Measurements from ENCODE around the gene ARHGDIB. TPM values are rescaled to one million over a fixed set of nuclear protein-coding genes. Genes with fewer than 3 reads are reported as not detected.

Gene ARHGDIB
- polyA plus RNA-seq, 4 donors = 26.4 to 104 (median 56.7) TPM

- Histone ChIP-seq H3K4me1 (ENCODE audit: control insufficient read depth in 3 of 3, insufficient read depth in 2 of 3, low read depth in 1 of 3, low read length in 2 of 3) (no peaks in the 10 kb centered on the region), H3K4me3 (ENCODE audit: low read depth in 1 of 3, low read length in 3 of 3) (no peak overlapping the region), H3K27me3 (ENCODE audit: control insufficient read depth in 3 of 3, insufficient read depth in 3 of 3, low read length in 3 of 3) (no peaks in the 10 kb centered on the region), H3K36me3 (ENCODE audit: control insufficient read depth in 3 of 3, insufficient read depth in 2 of 3, low read depth in 1 of 3, low read length in 3 of 3) (no peaks in the 10 kb centered on the region), H3K27ac (ENCODE audit: low read depth in 1 of 3, low read length in 2 of 3) (no peak overlapping the region), H3K9me3 (ENCODE audit: control insufficient read depth in 2 of 2, insufficient read depth in 1 of 2, low read depth in 1 of 2, low read length in 1 of 2) (no peaks in the 10 kb centered on the region)
- WGBS, 3 donors = 64 to 71% (median 65%) methylated on average over 2 of the region's 2 CpGs
- FAIRE-seq = no peak
- DNase-seq = no peak
Observed at GRCh38 chr12:14902465-14902864, 58.9 kb downstream of the ARHGDIB start.

GRCh38 chr12:14901228-14901562, 60.2 kb downstream of the ARHGDIB start:
- no peak overlapping the region for H3K27ac ChIP-seq (ENCODE audit: low read depth in 1 of 3, low read length in 2 of 3)
- 77 to 97% (median 97%) methylated on average over 1 of the region's 1 CpG for WGBS, 3 donors
- H3K4me1 ChIP-seq (ENCODE audit: control insufficient read depth in 3 of 3, insufficient read depth in 2 of 3, low read depth in 1 of 3, low read length in 2 of 3) = no peaks in the 10 kb centered on the region
- no peak overlapping the region for H3K4me3 ChIP-seq (ENCODE audit: low read depth in 1 of 3, low read length in 3 of 3)
- H3K9me3 ChIP-seq (ENCODE audit: control insufficient read depth in 2 of 2, insufficient read depth in 1 of 2, low read depth in 1 of 2, low read length in 1 of 2) = no peaks in the 10 kb centered on the region
- FAIRE-seq (no peak), DNase-seq (no peak)
- H3K36me3 ChIP-seq (ENCODE audit: control insufficient read depth in 3 of 3, insufficient read depth in 2 of 3, low read depth in 1 of 3, low read length in 3 of 3) = no peaks in the 10 kb centered on the region
- H3K27me3 ChIP-seq (ENCODE audit: control insufficient read depth in 3 of 3, insufficient read depth in 3 of 3, low read length in 3 of 3) = no peaks in the 10 kb centered on the region

GRCh38 chr12:14900521-14901227, 60.7 kb downstream of the ARHGDIB start:
- FAIRE-seq (no peak), DNase-seq (no peak)
- Histone ChIP-seq H3K27me3 (ENCODE audit: control insufficient read depth in 3 of 3, insufficient read depth in 3 of 3, low read length in 3 of 3) (no peaks in the 10 kb centered on the region), H3K4me3 (ENCODE audit: low read depth in 1 of 3, low read length in 3 of 3) (no peak overlapping the region), H3K9me3 (ENCODE audit: control insufficient read depth in 2 of 2, insufficient read depth in 1 of 2, low read depth in 1 of 2, low read length in 1 of 2) (no peaks in the 10 kb centered on the region), H3K36me3 (ENCODE audit: control insufficient read depth in 3 of 3, insufficient read depth in 2 of 3, low read depth in 1 of 3, low read length in 3 of 3) (no peaks in the 10 kb centered on the region), H3K27ac (ENCODE audit: low read depth in 1 of 3, low read length in 2 of 3) (no peak overlapping the region), H3K4me1 (ENCODE audit: control insufficient read depth in 3 of 3, insufficient read depth in 2 of 3, low read depth in 1 of 3, low read length in 2 of 3) (no peaks in the 10 kb centered on the region)
- 76 to 87% (median 83%) methylated on average over 5 of the region's 5 CpGs for WGBS, 3 donors

DNA sequence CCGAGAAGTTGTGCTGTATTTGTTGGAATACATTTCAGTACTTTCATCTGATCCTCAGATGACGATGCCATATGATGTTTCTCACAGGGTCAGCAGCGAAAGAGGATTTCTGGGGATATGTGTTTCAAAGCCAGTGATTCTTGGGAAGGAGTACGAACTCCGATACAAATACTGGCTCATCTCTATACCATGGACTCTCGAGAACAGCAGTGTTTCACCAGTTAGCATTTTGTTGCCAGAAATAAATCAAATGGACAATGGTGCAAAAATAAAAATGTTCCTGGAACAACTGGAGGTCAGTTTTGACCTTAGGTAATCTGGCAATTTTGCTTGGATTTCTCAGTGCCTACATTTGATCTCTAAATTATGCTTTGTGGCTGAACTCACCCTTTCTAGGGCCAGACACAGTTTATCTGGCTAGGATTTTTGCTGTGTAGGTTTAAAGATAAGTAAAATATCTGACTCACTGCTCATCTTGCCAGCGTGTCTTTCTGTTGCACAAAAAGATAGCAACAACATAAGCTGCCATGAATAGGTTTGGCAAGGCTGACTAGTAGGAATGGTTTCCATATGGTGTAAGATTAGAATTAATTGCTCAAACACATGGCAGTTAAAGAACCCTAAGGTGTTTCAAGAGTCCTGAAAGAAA, 64.8 kb downstream of the ARHGDIB start:
- no peak for DNase-seq
- WGBS, 3 donors = 66 to 83% (median 78%) methylated on average over 7 of the region's 7 CpGs
- peak overlapping the region in 1 of 3 donors; percentile 9 for H3K27ac ChIP-seq (ENCODE audit: low read depth in 1 of 3, low read length in 2 of 3)
- H3K9me3 ChIP-seq (ENCODE audit: control insufficient read depth in 2 of 2, insufficient read depth in 1 of 2, low read depth in 1 of 2, low read length in 1 of 2) = no peaks in the 10 kb centered on the region
- no peaks in the 10 kb centered on the region for H3K36me3 ChIP-seq (ENCODE audit: control insufficient read depth in 3 of 3, insufficient read depth in 2 of 3, low read depth in 1 of 3, low read length in 3 of 3)
- no peaks in the 10 kb centered on the region for H3K4me1 ChIP-seq (ENCODE audit: control insufficient read depth in 3 of 3, insufficient read depth in 2 of 3, low read depth in 1 of 3, low read length in 2 of 3)
- H3K27me3 ChIP-seq (ENCODE audit: control insufficient read depth in 3 of 3, insufficient read depth in 3 of 3, low read length in 3 of 3) = no peaks in the 10 kb centered on the region
- FAIRE-seq = no peak
- H3K4me3 ChIP-seq (ENCODE audit: low read depth in 1 of 3, low read length in 3 of 3) = no peak overlapping the region

GRCh38 chr12:14893506-14894250, 67.7 kb downstream of the ARHGDIB start:
- Histone ChIP-seq H3K36me3 (ENCODE audit: control insufficient read depth in 3 of 3, insufficient read depth in 2 of 3, low read depth in 1 of 3, low read length in 3 of 3) (no peaks in the 10 kb centered on the region), H3K4me1 (ENCODE audit: control insufficient read depth in 3 of 3, insufficient read depth in 2 of 3, low read depth in 1 of 3, low read length in 2 of 3) (no peaks in the 10 kb centered on the region), H3K9me3 (ENCODE audit: control insufficient read depth in 2 of 2, insufficient read depth in 1 of 2, low read depth in 1 of 2, low read length in 1 of 2) (no peaks in the 10 kb centered on the region), H3K4me3 (ENCODE audit: low read depth in 1 of 3, low read length in 3 of 3) (no peak overlapping the region), H3K27ac (ENCODE audit: low read depth in 1 of 3, low read length in 2 of 3) (peak overlapping the region in 2 of 3 donors; percentile 19 to 63), H3K27me3 (ENCODE audit: control insufficient read depth in 3 of 3, insufficient read depth in 3 of 3, low read length in 3 of 3) (no peaks in the 10 kb centered on the region)
- no peak for FAIRE-seq
- 57 to 72% (median 59%) methylated on average over 5 of the region's 5 CpGs for WGBS, 3 donors
- no peak for DNase-seq

DNA sequence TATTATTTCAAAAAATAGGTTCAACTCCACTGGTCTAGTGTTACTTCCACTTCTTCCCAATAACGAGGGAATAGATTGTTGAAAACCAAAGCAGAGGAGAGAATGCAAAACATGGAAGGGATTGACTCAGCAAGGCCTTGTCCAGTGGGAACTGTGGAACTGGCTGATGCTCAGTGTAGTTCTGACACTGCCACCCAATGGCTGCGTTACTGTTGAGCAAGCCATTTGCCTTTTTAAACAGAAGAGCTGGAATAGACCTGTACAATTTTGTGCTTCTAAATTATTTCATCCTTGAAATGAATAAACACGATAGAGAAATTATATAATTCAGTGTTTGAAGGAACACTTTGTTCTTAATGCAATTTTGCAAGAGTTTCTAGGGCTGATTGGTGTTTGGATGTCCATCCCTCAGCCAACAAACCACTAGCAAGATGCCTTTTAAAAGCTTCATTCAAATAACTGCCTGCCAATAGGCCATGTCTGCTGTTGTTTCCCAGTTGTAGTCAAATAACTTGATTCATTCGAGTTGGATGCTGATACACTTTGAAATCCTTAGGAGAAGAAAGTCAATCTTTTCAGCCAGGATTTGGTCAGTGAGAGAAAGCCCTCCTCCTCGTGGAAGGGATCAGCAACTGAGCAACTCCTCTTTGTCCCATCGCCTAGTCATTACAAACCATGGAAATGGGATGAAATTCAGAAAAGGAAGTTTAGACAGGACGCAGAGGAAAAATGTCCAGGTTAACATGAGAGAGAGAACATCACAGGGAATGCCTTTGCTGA, 68.5 kb downstream of the ARHGDIB start:
- WGBS, 3 donors = 58 to 73% (median 69%) methylated on average over 7 of the region's 7 CpGs
- H3K4me1 ChIP-seq (ENCODE audit: control insufficient read depth in 3 of 3, insufficient read depth in 2 of 3, low read depth in 1 of 3, low read length in 2 of 3) = no peaks in the 10 kb centered on the region
- peak overlapping the region in 2 of 3 donors; percentile 19 to 51 for H3K27ac ChIP-seq (ENCODE audit: low read depth in 1 of 3, low read length in 2 of 3)
- no peaks in the 10 kb centered on the region for H3K9me3 ChIP-seq (ENCODE audit: control insufficient read depth in 2 of 2, insufficient read depth in 1 of 2, low read depth in 1 of 2, low read length in 1 of 2)
- H3K27me3 ChIP-seq (ENCODE audit: control insufficient read depth in 3 of 3, insufficient read depth in 3 of 3, low read length in 3 of 3) = no peaks in the 10 kb centered on the region
- no peaks in the 10 kb centered on the region for H3K36me3 ChIP-seq (ENCODE audit: control insufficient read depth in 3 of 3, insufficient read depth in 2 of 3, low read depth in 1 of 3, low read length in 3 of 3)
- FAIRE-seq (no peak), DNase-seq (no peak)
- H3K4me3 ChIP-seq (ENCODE audit: low read depth in 1 of 3, low read length in 3 of 3) = no peak overlapping the region

Other genes with a start within 250 kb of the ARHGDIB start
- gene WBP11, start 158.1 kb downstream of the ARHGDIB start, polyA plus RNA-seq = 10 to 100 TPM; 12.2 to 44.5 (median 17.0) TPM
- 1 to 10 TPM in 1 of 4 donors, under 1 TPM in 2, not detected in 1; 0.45 to 1.8 (median 0.75) TPM for gene C12orf60, start 157.9 kb downstream of the ARHGDIB start, polyA plus RNA-seq
- gene SMCO3, start 147.4 kb downstream of the ARHGDIB start, polyA plus RNA-seq = under 1 TPM in 2 of 4 donors, not detected in 2; 0.06 to 0.25 TPM
- 1 to 10 TPM in 1 of 4 donors, under 1 TPM in 1, not detected in 2; 0.31 to 6.6 TPM for gene ART4, start 118.1 kb downstream of the ARHGDIB start, polyA plus RNA-seq
- 100 to 1,000 TPM in 1 of 4 donors, 10 to 100 TPM in 3; 10.6 to 268 (median 15.5) TPM for gene MGP, start 75.7 kb downstream of the ARHGDIB start, polyA plus RNA-seq
- 10 to 100 TPM in 1 of 4 donors, under 1 TPM in 1, not detected in 2; 0.12 to 34.9 TPM for gene ERP27, start 23.1 kb downstream of the ARHGDIB start, polyA plus RNA-seq
- not detected for gene PDE6H, start 11.4 kb upstream of the ARHGDIB start, polyA plus RNA-seq